Trophoblast cell (in vitro differentiated cells and primary cell): ENCODE data around the gene PDIA2.

Experiments
- DNase-seq, 2 donors: peaks; one replicate each; pipeline ENCODE4 v3.0.0-alpha.2; 2016
- H2AFZ ChIP-seq: 2 replicates; pipeline ENCODE4 v1.6.1; 2013; ENCODE audit warnings: low read length, moderate library complexity, mild to moderate bottlenecking; ENCODE audit not compliant: insufficient read depth, poor library complexity
- H2AK5ac ChIP-seq: 2 replicates; pipeline ENCODE4 v1.6.1; 2013; ENCODE audit warnings: mild to moderate bottlenecking, low read length
- H2BK120ac ChIP-seq: 2 replicates; pipeline ENCODE4 v1.6.1; 2013; ENCODE audit warnings: low read length, mild to moderate bottlenecking, moderate library complexity; ENCODE audit not compliant: insufficient read depth, poor library complexity
- H2BK12ac ChIP-seq: 2 replicates; pipeline ENCODE4 v1.6.1; 2013; ENCODE audit warnings: mild to moderate bottlenecking, low read length, moderate library complexity
- H2BK5ac ChIP-seq: 2 replicates; pipeline ENCODE4 v1.6.1; 2013; ENCODE audit warnings: low read length, low read depth, moderate library complexity, mild to moderate bottlenecking; ENCODE audit not compliant: poor library complexity
- H3K14ac ChIP-seq: 2 replicates; pipeline ENCODE4 v1.6.1; 2013; ENCODE audit warnings: mild to moderate bottlenecking, low read length
- H3K18ac ChIP-seq: 2 replicates; pipeline ENCODE4 v1.6.1; 2013; ENCODE audit warnings: mild to moderate bottlenecking, low read length
- H3K23ac ChIP-seq: 2 replicates; pipeline ENCODE4 v1.6.1; 2013; ENCODE audit warnings: low read length
- H3K27ac ChIP-seq: 2 replicates; pipeline ENCODE4 v1.5.1; 2013; ENCODE audit warnings: low read depth, mild to moderate bottlenecking, inconsistent platforms, low read length, moderate library complexity
- H3K27me3 ChIP-seq: 2 replicates; pipeline ENCODE4 v1.6.1; 2013; ENCODE audit warnings: inconsistent platforms, mild to moderate bottlenecking, low read length, moderate library complexity; ENCODE audit not compliant: insufficient read depth
- H3K36me3 ChIP-seq, 2 experiments: 1 replicate in 1 of 2; 2 replicates in 1 of 2; pipeline ENCODE4 v1.6.1; 2013; ENCODE audit warnings: low read length in 2 of 2, mild to moderate bottlenecking in 2 of 2, moderate library complexity in 1 of 2; ENCODE audit not compliant: insufficient read depth in 2 of 2, control insufficient read depth in 1 of 2
- H3K4ac ChIP-seq: 2 replicates; pipeline ENCODE4 v1.6.1; 2013; ENCODE audit warnings: low read depth, mild to moderate bottlenecking, low read length, moderate library complexity
- H3K4me1 ChIP-seq, 2 experiments: 1 replicate in 1 of 2; 2 replicates in 1 of 2; pipeline ENCODE4 v1.6.1; 2013; ENCODE audit warnings: low read length in 2 of 2, mild to moderate bottlenecking in 2 of 2, moderate library complexity in 1 of 2; ENCODE audit not compliant: insufficient read depth in 2 of 2, control insufficient read depth in 1 of 2
- H3K4me2 ChIP-seq: 2 replicates; pipeline ENCODE4 v1.6.1; 2013; ENCODE audit warnings: inconsistent platforms, mild to moderate bottlenecking, low read length, moderate library complexity
- H3K4me3 ChIP-seq: 2 replicates; pipeline ENCODE4 v1.5.1; 2013; ENCODE audit warnings: mild to moderate bottlenecking, low read depth, low read length, inconsistent platforms
- H3K79me1 ChIP-seq: one replicate; pipeline ENCODE4 v1.6.1; 2013; ENCODE audit warnings: low read length
- H3K79me2 ChIP-seq: 2 replicates; pipeline ENCODE4 v1.6.1; 2013; ENCODE audit warnings: low read length, mild to moderate bottlenecking; ENCODE audit not compliant: control insufficient read depth, insufficient read depth, poor library complexity
- H3K9ac ChIP-seq: 2 replicates; pipeline ENCODE4 v1.6.1; 2013; ENCODE audit warnings: mild to moderate bottlenecking, low read length
- H3K9me3 ChIP-seq: 2 replicates; pipeline ENCODE4 v1.6.1; 2013; ENCODE audit warnings: low read depth, mild to moderate bottlenecking, control low read depth, inconsistent platforms, low read length; ENCODE audit not compliant: insufficient read depth
- H4K12ac ChIP-seq: 2 replicates; pipeline ENCODE4 v1.6.1; 2013; ENCODE audit warnings: low read depth, mild to moderate bottlenecking, low read length, moderate library complexity
- H4K8ac ChIP-seq: 2 replicates; pipeline ENCODE4 v1.6.1; 2013; ENCODE audit warnings: low read depth, mild to moderate bottlenecking, low read length, moderate library complexity
- H4K91ac ChIP-seq: one replicate; pipeline ENCODE4 v1.6.1; 2013; ENCODE audit warnings: low read depth, mild to moderate bottlenecking, low read length, moderate library complexity
- WGBS: extraction: QIAGEN DNeasy Blood & Tissue Kit; methylation state at CpG from one replicate; pipeline ENCODE4 v1.1.7; 2013; ENCODE audit warnings: missing lambda C conversion rate; ENCODE audit not compliant: insufficient read length, insufficient coverage; ENCODE audit errors: extremely low coverage; 5-methylcytosine and 5-hydroxymethylcytosine counted together

PDIA2 gene

DNA sequence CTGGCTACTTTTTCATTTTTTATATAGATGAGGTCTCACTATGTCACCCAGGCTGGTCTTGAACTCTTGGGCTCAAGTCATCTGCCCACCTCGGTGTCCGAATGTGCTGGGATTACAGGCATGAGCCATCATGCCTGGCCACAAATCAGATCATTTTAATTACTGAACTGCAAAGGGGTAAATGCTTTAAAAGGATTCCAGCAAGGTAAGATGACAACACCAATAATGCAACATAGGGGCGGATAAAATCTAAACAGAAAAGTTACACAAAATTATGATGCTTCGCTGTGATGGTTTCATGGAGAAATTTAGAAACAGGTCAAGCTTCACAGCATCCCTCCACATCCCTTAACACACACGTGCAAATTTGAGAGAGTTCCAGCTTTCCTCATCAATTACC is 37.2 kb downstream of the PDIA2 start:
- Histone ChIP-seq H3K9me3 (peaks cover 2% of the 10 kb centered on the region), H2BK120ac (no peak overlapping the region), H3K23ac (no peak overlapping the region), H3K18ac (no peak overlapping the region), H3K4me2 (no peak overlapping the region), H3K79me2 (no peaks in the 10 kb centered on the region), H3K4ac (no peak overlapping the region), H2BK12ac (no peak overlapping the region), H3K9ac (no peak overlapping the region), H3K27me3 (no peaks in the 10 kb centered on the region), H3K4me1 (peaks cover 6 to 8% of the 10 kb centered on the region in 2 experiments), H2AFZ (no peak overlapping the region), H2BK5ac (no peak overlapping the region), H3K4me3 (no peak overlapping the region), H3K36me3 (peaks cover 10 to 17% of the 10 kb centered on the region in 2 experiments), H3K27ac (no peak overlapping the region), H4K91ac (no peak overlapping the region), H4K12ac (no peak overlapping the region), H3K79me1 (no peaks in the 10 kb centered on the region), H4K8ac (no peak overlapping the region), H3K14ac (no peak overlapping the region), H2AK5ac (no peak overlapping the region)
- peak in 1 of 2 donors; percentile 57 for DNase-seq
- WGBS: no CpG with 5 or more reads among the region's 5 CpGs

DNA sequence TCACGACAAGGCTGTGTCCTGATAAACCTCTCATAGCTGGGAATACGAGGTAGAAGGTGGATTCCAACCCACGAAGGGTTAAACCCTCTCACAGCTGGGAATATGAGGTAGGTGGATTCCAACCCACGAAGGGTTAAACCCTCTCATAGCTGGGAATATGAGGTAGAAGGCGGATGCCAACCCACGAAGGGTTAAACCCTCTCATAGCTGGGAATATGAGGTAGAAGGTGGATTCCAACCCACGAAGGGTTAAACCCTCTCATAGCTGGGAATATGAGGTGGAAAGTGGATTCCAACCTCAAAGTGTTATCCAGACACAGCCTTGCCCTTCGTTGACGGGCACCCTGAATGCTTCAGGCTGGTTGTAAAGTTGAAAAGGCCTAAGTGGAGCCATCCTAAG is 38.6 kb downstream of the PDIA2 start:
- Histone ChIP-seq H3K36me3 (peaks cover 13 to 20% of the 10 kb centered on the region in 2 experiments), H2BK12ac (no peak overlapping the region), H2BK120ac (no peak overlapping the region), H3K9me3 (peaks cover 2% of the 10 kb centered on the region), H4K91ac (no peak overlapping the region), H2BK5ac (no peak overlapping the region), H3K4ac (no peak overlapping the region), H2AFZ (no peak overlapping the region), H4K12ac (no peak overlapping the region), H2AK5ac (no peak overlapping the region), H3K27ac (no peak overlapping the region), H3K4me1 (peaks cover 6 to 8% of the 10 kb centered on the region in 2 experiments), H3K14ac (no peak overlapping the region), H3K79me2 (no peaks in the 10 kb centered on the region), H4K8ac (no peak overlapping the region), H3K4me2 (no peak overlapping the region), H3K79me1 (no peaks in the 10 kb centered on the region), H3K18ac (no peak overlapping the region), H3K4me3 (no peak overlapping the region), H3K23ac (no peak overlapping the region), H3K27me3 (no peaks in the 10 kb centered on the region), H3K9ac (no peak overlapping the region)
- no CpG with 5 or more reads among the region's 9 CpGs for WGBS
- DNase-seq: no peak

DNA sequence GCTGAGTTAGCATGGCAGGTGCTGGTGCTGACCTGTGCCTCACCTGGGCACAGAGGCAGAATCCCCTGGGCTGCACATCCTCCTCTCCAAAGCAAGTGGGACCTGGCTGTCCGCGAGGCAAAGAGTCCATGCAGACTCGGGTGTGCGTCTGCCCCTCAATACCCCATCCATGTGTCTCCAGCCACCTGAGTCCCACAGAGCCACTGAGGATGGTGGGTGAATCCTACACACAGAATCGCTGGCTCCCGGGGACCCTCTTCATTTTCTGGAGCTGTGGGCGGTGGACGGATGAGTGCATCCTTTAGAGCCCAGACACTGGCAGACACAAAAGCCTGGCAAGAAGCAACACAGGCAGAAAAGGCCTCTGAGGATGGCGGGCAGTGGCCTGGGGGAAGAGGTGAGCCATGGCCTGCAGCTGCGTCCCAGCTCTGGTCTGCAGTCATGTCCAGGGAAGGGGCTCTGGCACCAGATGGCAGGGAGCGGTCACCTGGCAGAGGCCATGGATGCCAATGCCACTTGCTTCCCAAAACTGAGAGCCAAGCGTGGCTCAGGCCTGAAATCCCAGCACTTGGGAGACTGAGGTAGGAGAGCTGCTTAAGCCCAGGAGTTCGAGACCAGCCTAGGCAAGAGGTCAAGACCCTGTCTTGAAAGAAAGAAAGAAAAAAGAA is 39.6 kb downstream of the PDIA2 start:
- H3K36me3 ChIP-seq: peaks cover 13 to 18% of the 10 kb centered on the region in 2 experiments
- H3K23ac ChIP-seq: no peak overlapping the region
- no peak overlapping the region for H2BK12ac ChIP-seq
- H3K27me3 ChIP-seq: no peaks in the 10 kb centered on the region
- H4K8ac ChIP-seq: no peak overlapping the region
- H3K4ac ChIP-seq: no peak overlapping the region
- H2BK120ac ChIP-seq: no peak overlapping the region
- H3K79me1 ChIP-seq: no peaks in the 10 kb centered on the region
- H3K18ac ChIP-seq: no peak overlapping the region
- H3K4me1 ChIP-seq: no peaks in the 10 kb centered on the region
- no peak overlapping the region for H3K4me2 ChIP-seq
- no CpG with 5 or more reads among the region's 13 CpGs for WGBS
- no peak overlapping the region for H2AFZ ChIP-seq
- no peak overlapping the region for H4K91ac ChIP-seq
- H4K12ac ChIP-seq: no peak overlapping the region
- H2AK5ac ChIP-seq: no peak overlapping the region
- no peak overlapping the region for H2BK5ac ChIP-seq
- no peak overlapping the region for H3K14ac ChIP-seq
- no peak for DNase-seq
- H3K9ac ChIP-seq: no peak overlapping the region
- H3K4me3 ChIP-seq: no peak overlapping the region
- H3K27ac ChIP-seq: no peak overlapping the region
- H3K9me3 ChIP-seq: peaks cover 2% of the 10 kb centered on the region
- H3K79me2 ChIP-seq: no peaks in the 10 kb centered on the region

DNA sequence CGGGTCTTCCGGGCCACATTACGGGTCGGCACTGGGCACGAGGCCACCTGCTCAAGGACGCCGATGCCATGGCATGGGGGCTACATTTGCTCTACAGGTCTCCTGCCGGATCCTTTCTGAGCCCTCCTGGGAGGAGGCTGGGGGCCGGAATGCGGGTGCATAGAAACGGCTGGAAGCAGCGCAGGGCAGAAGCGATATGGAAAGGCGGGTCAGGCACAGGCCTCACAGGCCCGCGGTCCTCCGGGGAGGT is 41.2 kb downstream of the PDIA2 start:
- no CpG with 5 or more reads among the region's 17 CpGs for WGBS
- H3K9ac ChIP-seq: no peak overlapping the region
- H2BK5ac ChIP-seq: no peak overlapping the region
- peaks cover 2% of the 10 kb centered on the region for H3K9me3 ChIP-seq
- no peak overlapping the region for H3K18ac ChIP-seq
- H3K4ac ChIP-seq: no peak overlapping the region
- H4K91ac ChIP-seq: no peak overlapping the region
- H3K14ac ChIP-seq: no peak overlapping the region
- no peak overlapping the region for H3K4me3 ChIP-seq
- no peak overlapping the region for H2BK12ac ChIP-seq
- H3K79me1 ChIP-seq: no peaks in the 10 kb centered on the region
- DNase-seq: no peak
- H2AK5ac ChIP-seq: no peak overlapping the region
- no peak overlapping the region for H3K27ac ChIP-seq
- H3K4me2 ChIP-seq: no peak overlapping the region
- no peak overlapping the region for H4K8ac ChIP-seq
- no peak overlapping the region for H4K12ac ChIP-seq
- H3K23ac ChIP-seq: no peak overlapping the region
- no peaks in the 10 kb centered on the region for H3K79me2 ChIP-seq
- H2AFZ ChIP-seq: no peak overlapping the region
- H3K27me3 ChIP-seq: no peaks in the 10 kb centered on the region
- H2BK120ac ChIP-seq: no peak overlapping the region
- H3K36me3 ChIP-seq: peaks cover 7 to 11% of the 10 kb centered on the region in 2 experiments
- no peaks in the 10 kb centered on the region for H3K4me1 ChIP-seq
